ENCODE measurements around the gene RANBP3L.

Gene RANBP3L

GRCh38 chr5:36304095-36304805 is 2.5 kb upstream of the RANBP3L start (continued):
- TF ChIP-seq, protein P1, sequence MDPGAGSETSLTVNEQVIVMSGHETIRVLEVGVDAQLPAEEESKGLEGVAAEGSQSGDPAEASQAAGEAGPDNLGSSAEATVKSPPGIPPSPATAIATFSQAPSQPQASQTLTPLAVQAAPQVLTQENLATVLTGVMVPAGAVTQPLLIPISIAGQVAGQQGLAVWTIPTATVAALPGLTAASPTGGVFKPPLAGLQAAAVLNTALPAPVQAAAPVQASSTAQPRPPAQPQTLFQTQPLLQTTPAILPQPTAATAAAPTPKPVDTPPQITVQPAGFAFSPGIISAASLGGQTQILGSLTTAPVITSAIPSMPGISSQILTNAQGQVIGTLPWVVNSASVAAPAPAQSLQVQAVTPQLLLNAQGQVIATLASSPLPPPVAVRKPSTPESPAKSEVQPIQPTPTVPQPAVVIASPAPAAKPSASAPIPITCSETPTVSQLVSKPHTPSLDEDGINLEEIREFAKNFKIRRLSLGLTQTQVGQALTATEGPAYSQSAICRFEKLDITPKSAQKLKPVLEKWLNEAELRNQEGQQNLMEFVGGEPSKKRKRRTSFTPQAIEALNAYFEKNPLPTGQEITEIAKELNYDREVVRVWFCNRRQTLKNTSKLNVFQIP (CRISPR knock-in tag; IDR thresholded peaks at IDR 0.05; ENCODE audit: borderline replicate concordance, low read depth): no peak

DNA sequence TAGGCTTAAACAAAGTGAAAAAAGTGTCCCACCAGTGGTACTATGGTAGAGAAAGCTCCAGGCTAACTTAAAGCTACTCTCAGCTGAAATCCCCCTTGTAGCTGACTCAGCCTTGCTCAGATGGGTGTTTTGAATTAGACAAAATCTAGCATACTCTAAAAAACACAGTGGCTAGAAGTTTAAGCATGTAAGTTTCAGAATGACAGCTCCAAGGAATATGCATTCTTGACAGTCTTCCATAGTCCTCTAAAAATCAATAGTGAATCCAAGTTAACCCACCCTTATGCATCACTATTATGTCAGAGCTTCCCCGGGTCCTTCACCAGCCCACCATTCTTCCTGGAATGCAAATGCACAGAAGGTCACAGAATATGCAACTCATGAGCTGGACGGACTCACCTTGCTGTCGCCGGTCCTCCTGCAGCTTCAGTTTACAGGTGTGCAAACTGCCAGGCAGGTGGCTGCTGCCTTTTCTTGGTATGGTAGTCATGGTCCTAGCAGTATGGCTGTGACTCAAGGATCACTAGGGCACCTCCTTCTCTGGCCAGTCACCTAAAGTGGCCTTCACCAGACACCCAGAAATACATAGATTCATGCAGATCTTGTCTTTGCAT is 668 bp downstream of the RANBP3L start:
- no peak for ATAC-seq
- TF ChIP-seq RARB (CRISPR knock-in tag; IDR thresholded peaks at IDR 0.05) (no peak), PPARA (CRISPR knock-in tag; IDR thresholded peaks at IDR 0.05; ENCODE audit: borderline replicate concordance) (no peak), SNAI2 (CRISPR knock-in tag; IDR thresholded peaks at IDR 0.05) (no peak), TOX (CRISPR knock-in tag; IDR thresholded peaks at IDR 0.05; ENCODE audit: borderline replicate concordance) (no peak), BACH2 (CRISPR knock-in tag; IDR thresholded peaks at IDR 0.05; ENCODE audit: borderline replicate concordance) (no peak), CSRNP3 (CRISPR knock-in tag; IDR thresholded peaks at IDR 0.05) (no peak), ARNTL (CRISPR knock-in tag; IDR thresholded peaks at IDR 0.05; ENCODE audit: borderline replicate concordance, low read depth) (no peak)

- no peak for TF ChIP-seq TSHZ2 (CRISPR knock-in tag; IDR thresholded peaks at IDR 0.05)
- no peak for TF ChIP-seq ZNF565 (CRISPR knock-in tag; conservative IDR thresholded peaks at IDR 0.05; ENCODE audit: low read depth)
- no peak for TF ChIP-seq ZC3H10 (CRISPR knock-in tag; IDR thresholded peaks at IDR 0.05)
- TF ChIP-seq GLIS3 (CRISPR knock-in tag; IDR thresholded peaks at IDR 0.05): no peak
- no peak for TF ChIP-seq CSDC2 (CRISPR knock-in tag; IDR thresholded peaks at IDR 0.05)
- no peak for TF ChIP-seq SNAI2 (CRISPR knock-in tag; IDR thresholded peaks at IDR 0.05)
- no peak for TF ChIP-seq BACH2 (CRISPR knock-in tag; IDR thresholded peaks at IDR 0.05; ENCODE audit: borderline replicate concordance)
- TF ChIP-seq ZFP30 (CRISPR knock-in tag; IDR thresholded peaks at IDR 0.05): no peak
- no peak for TF ChIP-seq PPARA (CRISPR knock-in tag; IDR thresholded peaks at IDR 0.05; ENCODE audit: borderline replicate concordance)
- TF ChIP-seq, protein P1 (CRISPR knock-in tag; IDR thresholded peaks at IDR 0.05; ENCODE audit: borderline replicate concordance, low read depth): no peak
- no peak for TF ChIP-seq OSR1 (CRISPR knock-in tag; IDR thresholded peaks at IDR 0.05)
- no peak for TF ChIP-seq CSRNP3 (CRISPR knock-in tag; IDR thresholded peaks at IDR 0.05)
- TF ChIP-seq CREB5 (CRISPR knock-in tag; IDR thresholded peaks at IDR 0.05; ENCODE audit: low read depth): no peak
- no peak for TF ChIP-seq RARB (CRISPR knock-in tag; IDR thresholded peaks at IDR 0.05)
- TF ChIP-seq PATZ1 (CRISPR knock-in tag; IDR thresholded peaks at IDR 0.05; ENCODE audit: borderline replicate concordance): no peak
- TF ChIP-seq TOX (CRISPR knock-in tag; IDR thresholded peaks at IDR 0.05; ENCODE audit: borderline replicate concordance): no peak
- TF ChIP-seq ZNF70 (CRISPR knock-in tag; IDR thresholded peaks at IDR 0.05): no peak
- no peak for TF ChIP-seq ZFP3 (CRISPR knock-in tag; IDR thresholded peaks at IDR 0.05)
- ATAC-seq: no peak
These were observed 1.3 kb downstream of the RANBP3L start for GRCh38 chr5:36300191-36300926.
